22Rv1 (cell line): ENCODE results near the gene TRIM3.

ENCODE experiments used
- CTCF ChIP-seq: fragments of 450-650 bp; IDR thresholded peaks from 2 replicates; pipeline ENCODE4 v1.5.1; 2017; ENCODE audit warnings: mild to moderate bottlenecking
- ZFX ChIP-seq: fragments of 450-650 bp; IDR thresholded peaks from 2 replicates; pipeline ENCODE4 v1.6.1; 2017; ENCODE audit warnings: antibody characterized with exemption, borderline replicate concordance

DNA sequence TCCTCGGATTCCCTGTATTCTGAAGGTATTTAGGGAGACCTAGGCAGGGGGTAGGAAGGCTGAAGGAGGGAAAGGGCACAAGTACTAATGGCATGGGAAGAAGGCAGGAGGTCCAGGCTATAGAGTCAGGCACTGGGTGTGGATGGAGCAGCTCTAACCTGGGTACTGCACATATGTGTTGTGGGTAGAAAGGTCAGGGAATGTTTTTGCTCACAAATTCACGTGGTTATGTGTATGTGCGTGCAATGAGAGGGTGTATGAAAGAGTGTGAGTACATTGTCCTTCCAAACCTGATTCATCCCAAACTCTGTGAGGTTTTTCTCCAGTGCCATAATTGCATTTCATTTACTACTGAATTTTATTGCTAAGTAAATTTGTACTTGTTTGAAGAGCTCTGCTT, 46.5 kb upstream of the TRIM3 start:
- no peak for TF ChIP-seq CTCF
- TF ChIP-seq ZFX, result no peak
